Measurements from ENCODE around the gene DPP10.

Gene DPP10

GRCh38 chr2:115738111-115738510 is 1295.7 kb downstream of the DPP10 start:
- no peak for DNase-seq (ENCODE audit: low spot score)

DNA sequence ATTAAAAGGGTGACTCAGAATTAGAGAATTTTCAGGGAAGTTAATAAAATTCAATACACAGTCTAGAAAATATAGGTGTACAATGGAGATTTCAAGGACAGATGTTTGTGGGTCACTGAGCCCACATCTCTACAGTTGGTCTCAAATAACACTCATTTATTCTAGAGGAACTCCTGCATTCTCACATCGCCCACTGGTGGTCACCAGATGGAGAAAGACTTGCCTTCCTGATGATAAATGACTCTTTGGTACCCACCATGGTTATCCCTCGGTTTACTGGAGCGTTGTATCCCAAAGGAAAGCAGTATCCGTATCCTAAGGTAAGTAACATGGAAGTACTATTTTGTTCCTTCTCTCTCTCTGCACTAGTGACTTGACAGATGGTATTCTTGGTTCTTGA is 1297.1 kb downstream of the DPP10 start:
- DNase-seq (ENCODE audit: low spot score) = no peak

- DNase-seq (ENCODE audit: low spot score) = no peak
Observed at GRCh38 chr2:115746151-115746550, 1303.7 kb downstream of the DPP10 start.

- DNase-seq (ENCODE audit: low spot score) = no peak
Observed at GRCh38 chr2:115757286-115757685, 1314.8 kb downstream of the DPP10 start.

DNA sequence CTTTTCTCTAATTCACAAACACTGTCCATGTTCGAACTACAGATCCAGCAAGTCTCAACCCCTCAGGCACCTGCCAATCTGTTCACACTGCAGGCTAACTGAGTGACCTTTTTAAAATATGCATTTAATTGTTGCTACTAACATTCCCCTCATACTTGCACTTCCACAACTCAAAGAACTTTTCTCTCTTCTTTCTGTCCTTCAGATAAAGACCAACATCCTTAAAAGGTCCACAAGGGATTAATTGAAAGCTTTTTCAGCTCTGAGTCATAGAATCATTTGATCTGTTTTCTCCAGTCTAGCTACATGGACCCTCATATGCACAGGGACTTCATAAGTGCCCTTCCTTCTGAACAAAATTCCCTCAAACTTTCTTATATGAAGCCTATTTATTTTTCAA is 1321.2 kb downstream of the DPP10 start:
- DNase-seq (ENCODE audit: low spot score) = no peak

- DNase-seq (ENCODE audit: low spot score) = no peak
Observed at GRCh38 chr2:115771516-115771915, 1329.1 kb downstream of the DPP10 start.

- DNase-seq (ENCODE audit: low spot score) = no peak
Observed at GRCh38 chr2:115774361-115774760, 1331.9 kb downstream of the DPP10 start.

DNA sequence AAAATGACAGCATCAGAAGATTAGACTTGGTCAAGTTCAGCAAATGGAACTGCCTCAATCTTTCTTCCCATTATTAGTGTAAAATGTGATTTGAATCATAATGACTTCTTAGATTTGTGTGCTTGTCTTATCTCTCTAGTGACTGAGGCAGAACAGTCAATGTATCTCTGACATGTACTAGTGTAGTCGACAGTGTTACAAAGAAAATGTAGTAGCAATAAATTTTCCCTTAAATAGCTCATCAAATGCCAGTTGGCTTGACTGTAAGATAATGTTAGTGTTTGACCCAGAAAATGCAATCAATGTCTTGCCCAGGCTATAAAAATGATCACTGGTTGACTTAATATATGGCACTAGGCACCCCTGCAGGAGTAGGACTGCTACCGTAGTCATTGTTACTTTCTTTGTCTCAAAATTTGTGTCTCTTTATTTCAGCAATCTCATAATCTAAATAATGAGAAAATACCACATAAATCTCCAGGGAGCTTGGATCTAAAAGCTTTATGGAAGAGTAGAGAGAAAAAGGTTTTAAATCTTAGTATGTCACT is 1336.7 kb downstream of the DPP10 start:
- DNase-seq (ENCODE audit: low spot score) = no peak

- DNase-seq (ENCODE audit: low spot score) = no peak
Observed at GRCh38 chr2:115782286-115782685, 1339.8 kb downstream of the DPP10 start.

GRCh38 chr2:115796078-115796477 is 1353.6 kb downstream of the DPP10 start:
- DNase-seq (ENCODE audit: low spot score) = no peak

- no peak for DNase-seq (ENCODE audit: low spot score)
Observed at GRCh38 chr2:115807276-115807675, 1364.8 kb downstream of the DPP10 start.

DNA sequence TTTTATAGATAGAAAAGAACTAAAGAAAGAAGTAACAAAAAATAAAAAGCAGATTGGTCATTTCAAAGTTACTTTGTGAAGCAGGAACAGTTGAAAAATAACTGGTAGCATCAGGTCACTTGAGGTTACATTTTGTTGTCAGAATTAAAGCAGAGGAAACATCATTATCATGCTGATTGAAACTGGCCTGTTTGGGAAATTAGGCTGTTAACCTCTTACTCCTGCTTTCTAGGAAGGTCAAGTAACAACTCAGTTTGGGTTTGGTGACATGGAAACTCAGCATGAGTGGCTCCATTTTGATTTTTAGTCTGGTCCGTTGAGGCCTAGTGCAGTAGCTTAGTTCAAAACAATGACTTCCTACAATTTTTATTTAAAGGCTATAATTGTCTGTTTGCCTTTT is 1383.5 kb downstream of the DPP10 start:
- no peak for DNase-seq (ENCODE audit: low spot score)

DNA sequence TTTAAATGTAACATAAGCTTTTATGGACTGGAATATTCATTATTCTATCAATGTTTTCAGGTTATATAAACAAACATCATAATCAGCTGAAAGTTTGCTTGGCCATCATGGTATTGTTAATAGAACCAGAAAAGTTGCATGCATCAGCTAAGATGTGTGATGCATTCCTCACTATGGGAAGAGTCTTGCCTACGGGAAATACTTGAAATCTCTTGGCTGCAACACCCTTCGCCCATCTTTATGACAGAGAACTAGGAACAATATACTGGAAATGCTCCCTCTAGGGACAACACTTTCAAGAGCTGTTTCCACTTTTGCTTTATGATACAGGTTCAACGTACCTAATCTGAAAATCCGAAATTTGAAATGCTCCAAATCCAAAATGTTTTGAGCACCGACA is 1390.8 kb downstream of the DPP10 start:
- no peak for DNase-seq (ENCODE audit: low spot score)

DNA sequence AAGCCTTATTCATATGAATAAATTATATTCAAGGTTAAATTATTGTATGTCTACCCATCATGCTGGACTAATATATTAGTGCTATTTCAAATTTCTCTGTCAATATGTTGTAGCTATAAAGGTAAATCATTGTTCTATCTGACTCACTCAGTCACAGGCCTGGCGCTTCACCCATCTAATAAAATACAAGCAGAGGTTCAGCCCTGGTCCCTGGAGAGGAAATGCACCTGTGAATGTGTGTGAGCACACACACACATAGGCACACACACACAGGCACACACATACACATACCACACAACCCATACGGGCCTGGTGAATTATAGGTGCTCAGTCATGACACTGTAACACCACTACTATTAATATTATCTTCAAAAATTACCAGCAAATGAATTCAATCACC is 1396.1 kb downstream of the DPP10 start:
- DNase-seq (ENCODE audit: low spot score) = no peak

DNA sequence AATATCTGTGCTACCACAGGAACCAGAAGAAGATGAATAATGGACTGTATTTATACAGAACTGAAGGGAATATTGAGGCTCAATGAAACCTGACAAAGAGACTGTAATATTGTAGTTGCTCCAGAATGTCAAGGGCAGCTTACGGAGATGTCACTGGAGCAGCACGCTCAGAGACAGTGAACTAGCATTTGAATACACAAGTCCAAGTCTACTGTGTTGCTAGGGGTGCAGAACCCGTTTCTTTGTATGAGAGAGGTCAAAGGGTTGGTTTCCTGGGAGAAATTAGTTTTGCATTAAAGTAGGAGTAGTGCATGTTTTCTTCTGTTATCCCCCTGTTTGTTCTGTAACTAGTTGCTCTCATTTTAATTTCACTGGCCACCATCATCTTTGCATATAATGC is 1399.9 kb downstream of the DPP10 start:
- no peak for DNase-seq (ENCODE audit: low spot score)

GRCh38 chr2:115848192-115848591 is 1405.8 kb downstream of the DPP10 start:
- no peak for DNase-seq (ENCODE audit: low spot score)

GRCh38 chr2:115867024-115867423 is 1424.6 kb downstream of the DPP10 start:
- no peak for DNase-seq (ENCODE audit: low spot score)

GRCh38 chr2:115874427-115874826 is 1432.0 kb downstream of the DPP10 start:
- no peak for DNase-seq (ENCODE audit: low spot score)

DNA sequence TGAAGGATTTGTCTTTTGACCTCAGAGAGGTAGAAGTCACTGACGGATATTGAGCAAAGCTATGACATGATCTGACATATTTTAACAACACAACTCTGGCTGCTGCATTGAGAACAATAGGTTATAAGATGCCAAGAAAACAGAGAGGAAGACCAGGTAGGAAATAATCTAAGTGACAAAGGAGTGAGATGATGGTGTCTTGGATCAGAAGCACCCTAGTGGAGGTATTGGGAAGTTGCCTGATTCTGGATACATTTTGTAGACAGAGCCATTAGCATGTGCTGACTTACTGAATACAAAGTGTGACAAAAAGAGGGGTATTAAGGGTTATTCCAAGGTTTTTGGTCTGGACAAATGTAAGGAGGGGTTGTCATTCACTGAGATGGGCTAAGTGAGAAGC is 1438.1 kb downstream of the DPP10 start:
- DNase-seq (ENCODE audit: low spot score) = no peak

DNA sequence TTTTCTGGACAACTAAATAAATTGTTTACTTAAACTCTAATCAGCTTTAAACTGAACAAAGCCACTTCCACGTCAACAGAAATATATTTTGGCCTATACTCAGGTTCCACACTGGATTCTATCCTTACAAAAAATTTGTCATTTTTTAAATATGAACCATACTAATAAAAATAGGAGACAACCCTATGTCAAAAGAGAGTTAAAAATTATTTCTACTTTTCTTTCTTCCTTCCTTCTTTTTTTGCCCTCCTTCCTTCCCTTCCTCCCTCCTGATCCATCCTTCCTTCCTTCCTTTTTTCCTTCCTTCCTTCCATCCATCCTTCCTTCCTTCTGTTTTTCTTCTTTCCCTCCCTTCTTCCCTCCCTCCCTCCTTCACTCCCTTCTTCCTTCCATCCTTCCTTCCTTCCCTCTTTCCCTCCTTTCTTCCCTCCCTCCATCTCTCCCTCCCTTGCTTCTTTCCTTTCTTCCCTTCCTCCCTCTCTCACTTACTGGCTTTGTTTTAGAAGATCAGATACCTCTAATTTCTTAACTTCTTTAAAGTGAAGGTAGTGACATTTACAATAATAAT is 1444.9 kb downstream of the DPP10 start:
- no peak for DNase-seq (ENCODE audit: low spot score)
